Skin epidermis (tissue), 12 donors: Measurements from ENCODE around the gene FAM83C.
"Not testable (repeated sequence)": the region's sequence is repeated elsewhere in the genome, so short reads cannot be mapped to it uniquely, and the experiment has no call there.

Experiments
- H3K27ac ChIP-seq, 21 experiments: fragments of 200-600 bp; sonication (generic) in 11 of 21; one replicate each; pipeline ENCODE4 v1.5.0; 2020; ENCODE audit warnings: mild to moderate bottlenecking in 3 of 21, inconsistent platforms in 2 of 21, moderate library complexity in 2 of 21
- H3K4me3 ChIP-seq, 7 experiments: fragments of 200-600 bp; sonication (generic) in 2 of 7; one replicate each; pipeline ENCODE4 v1.5.0; 2020; ENCODE audit warnings: inconsistent platforms in 2 of 7, mild to moderate bottlenecking in 2 of 7, moderate library complexity in 1 of 7

Gene FAM83C

GRCh38 chr20:35319871-35320197 is 27.6 kb upstream of the FAM83C start:
- H3K27ac ChIP-seq, result peak overlapping the region in 5 of 21 experiments; percentile 1 to 64 (median 48)
- no peak overlapping the region for H3K4me3 ChIP-seq

- H3K27ac ChIP-seq, result peak overlapping the region in 11 of 21 experiments; percentile 1 to 73 (median 49)
- H3K4me3 ChIP-seq, result no peak overlapping the region
Measured at GRCh38 chr20:35319192-35319870, 27.1 kb upstream of the FAM83C start.

GRCh38 chr20:35318502-35319157 is 26.4 kb upstream of the FAM83C start:
- Histone ChIP-seq H3K27ac (peak overlapping the region in 14 of 21 experiments; percentile 1 to 73 (median 48)), H3K4me3 (no peak overlapping the region)

- H3K4me3 ChIP-seq, result no peak overlapping the region
- peak overlapping the region in 7 of 21 experiments; percentile 6 to 62 (median 49) for H3K27ac ChIP-seq
Measured at GRCh38 chr20:35317416-35318210, 25.4 kb upstream of the FAM83C start.

- Histone ChIP-seq H3K27ac (peak overlapping the region in 4 of 21 experiments; percentile 6 to 68 (median 30)), H3K4me3 (no peak overlapping the region)
Measured at GRCh38 chr20:35316086-35316485, 23.9 kb upstream of the FAM83C start.

GRCh38 chr20:35315632-35316020 is 23.4 kb upstream of the FAM83C start:
- peak overlapping the region in 8 of 21 experiments; percentile 10 to 68 (median 33) for H3K27ac ChIP-seq

GRCh38 chr20:35314816-35315631 is 22.8 kb upstream of the FAM83C start:
- Histone ChIP-seq H3K4me3 (no peak overlapping the region), H3K27ac (peak overlapping the region in 8 of 21 experiments; percentile 10 to 68 (median 33))

More at GRCh38 chr20:35315632-35316020, 23.4 kb upstream of the FAM83C start:
- H3K4me3 ChIP-seq, result not testable (repeated sequence)

GRCh38 chr20:35312318-35312717 is 20.1 kb upstream of the FAM83C start:
- Histone ChIP-seq H3K27ac (peak overlapping the region in 6 of 21 experiments; percentile 6 to 25 (median 18)), H3K4me3 (no peak overlapping the region)

GRCh38 chr20:35311822-35312221 is 19.6 kb upstream of the FAM83C start:
- H3K27ac ChIP-seq, result peak overlapping the region in 6 of 21 experiments; percentile 6 to 25 (median 18)
- H3K4me3 ChIP-seq, result no peak overlapping the region

- Histone ChIP-seq H3K27ac (peak overlapping the region in 4 of 21 experiments; percentile 10 to 20 (median 18)), H3K4me3 (no peak overlapping the region)
Measured at GRCh38 chr20:35311409-35311808, 19.2 kb upstream of the FAM83C start.

- Histone ChIP-seq H3K27ac (peak overlapping the region in 20 of 21 experiments; percentile 62 to 92 (median 80)), H3K4me3 (no peak overlapping the region)
Measured at GRCh38 chr20:35307666-35308653, 15.7 kb upstream of the FAM83C start.

GRCh38 chr20:35306931-35307517 is 14.8 kb upstream of the FAM83C start:
- Histone ChIP-seq H3K4me3 (no peak overlapping the region), H3K27ac (peak overlapping the region in 20 of 21 experiments; percentile 68 to 92 (median 80))

- Histone ChIP-seq H3K4me3 (no peak overlapping the region), H3K27ac (peak overlapping the region in 20 of 21 experiments; percentile 68 to 92 (median 80))
Measured at GRCh38 chr20:35305682-35306556, 13.7 kb upstream of the FAM83C start.

GRCh38 chr20:35304956-35305355 is 12.7 kb upstream of the FAM83C start:
- Histone ChIP-seq H3K27ac (peak overlapping the region in 19 of 21 experiments; percentile 35 to 92 (median 80)), H3K4me3 (no peak overlapping the region)

GRCh38 chr20:35303735-35304491 is 11.7 kb upstream of the FAM83C start:
- no peak overlapping the region for H3K4me3 ChIP-seq
- peak overlapping the region in 11 of 21 experiments; percentile 37 to 92 (median 80) for H3K27ac ChIP-seq

GRCh38 chr20:35303382-35303734 is 11.1 kb upstream of the FAM83C start:
- Histone ChIP-seq H3K27ac (peak overlapping the region in 2 of 21 experiments; percentile 48 to 77), H3K4me3 (no peak overlapping the region)
